Stimulated activated CD8-positive, alpha-beta memory T cell treated with anti-CD3 and anti-CD28 coated beads, Interleukin-2, amount 100 ng/mL, for 1 hour (primary cell): ENCODE results near the gene PLCH2.

ENCODE experiments used
- DNase-seq, 2 donors: peaks; one replicate each; pipeline ENCODE4 v3.0.0-alpha.2; 2020; ENCODE audit warnings: low read depth in 2 of 2

PLCH2 gene

DNA sequence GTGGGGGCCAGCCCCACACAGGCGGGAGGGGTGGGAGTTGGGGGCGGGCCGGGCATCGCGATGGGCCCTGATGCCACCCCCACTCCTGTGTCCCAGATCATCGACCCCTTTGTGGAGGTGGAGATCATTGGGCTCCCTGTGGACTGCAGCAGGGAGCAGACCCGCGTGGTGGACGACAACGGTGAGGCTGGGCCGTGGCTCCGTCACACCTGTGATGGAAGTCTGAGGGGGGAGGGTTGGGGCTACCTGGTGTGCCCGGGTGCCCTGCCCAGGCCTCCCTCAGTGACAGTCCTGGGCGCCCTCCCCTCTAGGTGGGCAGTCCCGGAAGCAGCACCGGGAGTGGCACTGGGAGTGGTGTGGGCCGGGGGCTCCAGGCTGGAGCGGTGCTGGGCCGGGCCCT lies 22.6 kb downstream of the PLCH2 start:
- no peak for DNase-seq

DNA sequence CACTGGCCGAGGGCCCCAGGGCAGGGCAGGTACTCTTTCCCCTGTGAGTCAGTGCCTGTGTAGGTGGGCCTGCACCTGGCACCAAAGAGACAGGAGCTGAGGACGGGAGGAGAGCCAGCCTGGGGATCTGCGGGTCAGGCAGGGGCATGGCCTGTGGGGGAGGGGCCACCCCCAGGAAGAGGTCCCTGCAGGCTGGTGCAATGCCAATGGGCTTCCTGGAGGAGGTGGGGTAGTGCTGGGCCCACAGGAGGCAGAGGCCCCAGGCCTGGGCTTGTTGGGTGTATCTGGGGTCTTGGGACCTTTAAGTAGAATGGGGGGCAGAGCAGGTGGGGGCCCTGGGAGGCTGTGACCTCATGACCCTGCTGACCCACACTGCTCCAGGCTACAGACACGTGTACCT lies 23.2 kb downstream of the PLCH2 start:
- no peak for DNase-seq

DNA sequence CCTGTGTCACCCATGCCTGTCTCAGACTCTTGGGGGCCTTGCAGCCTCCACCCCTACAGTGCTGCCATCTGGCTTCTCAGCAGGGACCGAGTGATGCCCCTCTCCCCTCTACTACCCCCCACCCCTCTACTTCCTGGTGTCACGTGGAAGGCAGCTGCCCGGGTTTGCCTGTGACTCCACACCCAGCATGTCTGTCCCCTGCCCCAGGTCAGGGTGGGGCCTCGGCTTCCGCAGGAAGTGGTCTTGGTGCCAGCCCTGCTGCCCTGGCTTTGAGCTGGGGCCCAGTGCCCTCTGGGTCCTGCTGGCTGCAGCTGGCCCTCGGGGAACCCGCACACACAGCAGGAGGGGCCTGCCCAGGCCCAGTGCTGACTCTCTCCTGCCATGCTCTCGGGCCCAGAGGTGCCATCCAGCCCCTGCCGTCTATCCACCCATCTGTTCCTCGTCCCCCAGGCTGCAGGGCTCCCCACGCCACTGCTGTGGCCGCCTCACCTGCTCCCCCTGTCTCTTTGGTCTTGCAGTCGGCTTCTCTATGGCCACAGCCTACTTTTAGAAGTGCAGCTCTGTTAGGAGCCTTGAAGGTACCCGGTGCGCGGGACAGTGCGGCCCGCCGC lies 24.0 kb downstream of the PLCH2 start:
- DNase-seq, result no peak

DNA sequence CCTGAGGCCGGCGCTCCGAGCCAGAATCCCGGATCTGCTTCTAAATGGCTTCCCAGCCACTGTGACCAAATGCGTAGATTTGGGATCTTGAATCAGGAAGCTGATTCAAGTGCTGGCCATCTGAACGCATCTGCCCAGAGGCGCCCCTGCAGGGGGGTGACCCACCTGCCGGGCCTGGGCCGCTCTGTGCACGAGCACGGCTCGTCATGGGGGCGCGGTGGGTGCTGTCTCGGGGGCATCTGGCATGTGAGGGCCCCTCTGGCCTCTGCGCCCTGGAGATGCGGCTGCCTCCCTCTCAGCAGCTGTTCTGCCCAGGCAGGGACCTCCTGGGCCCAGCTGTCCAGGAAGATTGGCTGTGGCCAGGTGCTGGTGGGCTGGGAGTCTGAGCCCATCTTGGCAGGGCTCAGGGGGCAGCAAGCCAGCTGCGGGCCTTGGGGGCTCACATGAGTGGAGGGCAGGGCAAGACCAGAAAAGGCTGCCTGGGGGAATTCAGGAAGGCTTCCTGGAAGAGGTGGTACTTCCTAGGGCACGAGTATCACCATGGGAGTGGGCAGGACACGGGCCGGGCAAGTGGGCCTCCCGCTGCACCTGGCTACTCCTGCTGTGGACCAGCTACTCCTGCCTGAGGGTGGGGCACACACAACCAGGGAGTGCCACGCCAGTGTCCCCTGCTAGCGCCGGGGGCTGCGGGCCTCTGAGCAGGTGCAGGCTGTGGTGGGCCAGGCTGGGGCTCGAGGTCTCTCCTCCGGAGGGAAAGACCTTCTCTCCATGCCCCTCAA lies 25.1 kb downstream of the PLCH2 start:
- no peak for DNase-seq

DNA sequence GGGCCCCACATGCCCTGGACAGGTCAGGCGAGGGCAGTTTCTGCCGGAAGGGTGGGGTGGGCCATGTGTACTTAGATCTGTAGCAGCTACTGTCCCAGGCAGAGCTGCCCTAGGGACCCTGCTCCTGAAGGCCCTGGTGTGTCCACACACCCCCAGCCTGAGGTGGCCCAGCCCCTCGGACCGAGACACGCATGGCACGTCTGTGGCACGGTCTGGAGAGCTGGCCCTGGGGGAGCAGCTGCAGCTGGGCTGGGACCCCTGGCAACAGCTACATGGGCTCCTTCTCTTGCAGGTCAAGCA lies 25.7 kb downstream of the PLCH2 start:
- no peak for DNase-seq

DNA sequence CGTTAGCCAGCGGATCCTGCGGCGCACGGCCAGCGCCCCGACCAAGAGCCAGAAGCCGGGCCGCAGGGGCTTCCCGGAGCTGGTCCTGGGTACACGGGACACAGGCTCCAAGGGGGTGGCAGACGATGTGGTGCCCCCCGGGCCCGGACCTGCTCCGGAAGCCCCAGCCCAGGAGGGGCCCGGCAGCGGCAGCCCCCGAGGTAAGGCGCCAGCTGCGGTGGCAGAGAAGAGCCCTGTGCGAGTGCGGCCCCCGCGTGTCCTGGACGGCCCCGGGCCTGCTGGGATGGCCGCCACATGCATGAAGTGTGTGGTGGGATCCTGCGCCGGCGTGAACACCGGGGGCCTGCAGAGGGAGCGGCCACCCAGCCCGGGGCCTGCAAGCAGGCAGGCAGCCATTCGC lies 26.1 kb downstream of the PLCH2 start:
- DNase-seq, result no peak

DNA sequence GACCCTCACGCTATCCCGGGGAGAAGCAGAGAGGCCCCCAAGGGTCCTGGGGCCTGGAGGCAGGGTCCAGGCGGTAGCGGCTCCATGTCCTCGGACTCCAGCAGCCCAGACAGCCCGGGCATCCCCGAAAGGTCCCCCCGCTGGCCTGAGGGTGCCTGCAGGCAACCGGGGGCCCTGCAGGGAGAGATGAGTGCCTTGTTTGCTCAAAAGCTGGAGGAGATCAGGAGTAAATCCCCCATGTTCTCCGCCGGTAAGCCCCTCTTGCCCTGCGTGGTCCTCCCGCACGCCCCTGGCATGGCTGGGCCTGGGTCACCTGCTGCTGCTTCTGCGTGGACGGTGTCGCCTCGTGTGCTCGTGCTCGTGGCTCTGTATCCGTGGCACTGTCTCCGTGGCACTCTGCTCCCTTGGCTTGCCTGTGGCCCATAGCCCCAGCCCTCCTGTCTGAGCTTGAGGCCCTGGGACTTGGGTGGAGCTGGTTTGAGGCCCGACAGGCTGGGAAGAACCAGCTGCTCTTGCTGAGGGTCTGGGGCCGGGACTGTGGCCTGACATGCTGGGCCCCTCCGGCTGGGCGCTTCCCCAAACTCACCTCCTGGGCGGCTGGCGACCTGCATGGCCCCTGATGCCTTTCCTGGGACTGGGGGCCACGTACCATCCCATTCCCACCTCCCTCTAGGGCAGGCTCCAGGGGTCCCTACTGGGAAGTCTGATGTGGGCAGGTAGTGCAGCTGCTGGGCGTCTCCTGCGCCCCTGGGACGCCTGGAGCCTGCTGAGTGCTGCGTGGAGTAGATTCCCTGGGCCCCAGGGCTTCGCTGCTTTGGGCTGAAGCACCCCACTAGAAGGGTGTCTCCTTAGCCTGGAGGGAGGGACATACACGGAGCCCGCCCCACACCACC lies 26.8 kb downstream of the PLCH2 start:
- DNase-seq, result no peak

DNA sequence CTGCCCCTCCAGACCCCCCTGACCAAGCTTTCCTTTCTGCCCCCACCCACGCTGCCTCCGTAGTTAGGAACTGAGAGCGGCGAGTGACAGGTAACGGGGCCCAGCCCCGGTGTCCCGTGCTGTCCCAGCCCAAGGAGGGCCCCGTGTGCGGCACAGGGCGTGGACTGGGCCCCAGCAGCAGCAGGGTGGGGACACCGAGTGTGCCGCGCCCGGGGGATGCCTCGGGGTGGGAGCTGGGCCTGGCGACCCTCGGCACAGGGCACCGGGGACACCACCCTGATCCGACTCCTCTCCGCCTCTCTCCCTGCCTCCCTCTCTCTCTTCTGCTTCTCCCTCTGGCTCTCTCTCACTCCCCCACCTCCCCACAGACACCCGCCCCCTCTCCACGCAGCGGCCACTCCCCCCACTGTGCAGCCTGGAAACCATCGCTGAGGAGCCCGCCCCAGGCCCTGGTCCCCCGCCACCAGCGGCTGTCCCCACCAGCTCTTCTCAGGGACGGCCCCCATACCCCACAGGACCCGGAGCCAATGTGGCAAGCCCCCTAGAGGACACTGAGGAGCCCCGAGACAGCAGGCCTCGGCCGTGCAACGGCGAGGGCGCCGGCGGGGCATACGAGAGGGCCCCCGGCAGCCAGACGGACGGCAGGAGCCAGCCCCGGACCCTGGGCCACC lies 27.6 kb downstream of the PLCH2 start:
- DNase-seq, result no peak

DNA sequence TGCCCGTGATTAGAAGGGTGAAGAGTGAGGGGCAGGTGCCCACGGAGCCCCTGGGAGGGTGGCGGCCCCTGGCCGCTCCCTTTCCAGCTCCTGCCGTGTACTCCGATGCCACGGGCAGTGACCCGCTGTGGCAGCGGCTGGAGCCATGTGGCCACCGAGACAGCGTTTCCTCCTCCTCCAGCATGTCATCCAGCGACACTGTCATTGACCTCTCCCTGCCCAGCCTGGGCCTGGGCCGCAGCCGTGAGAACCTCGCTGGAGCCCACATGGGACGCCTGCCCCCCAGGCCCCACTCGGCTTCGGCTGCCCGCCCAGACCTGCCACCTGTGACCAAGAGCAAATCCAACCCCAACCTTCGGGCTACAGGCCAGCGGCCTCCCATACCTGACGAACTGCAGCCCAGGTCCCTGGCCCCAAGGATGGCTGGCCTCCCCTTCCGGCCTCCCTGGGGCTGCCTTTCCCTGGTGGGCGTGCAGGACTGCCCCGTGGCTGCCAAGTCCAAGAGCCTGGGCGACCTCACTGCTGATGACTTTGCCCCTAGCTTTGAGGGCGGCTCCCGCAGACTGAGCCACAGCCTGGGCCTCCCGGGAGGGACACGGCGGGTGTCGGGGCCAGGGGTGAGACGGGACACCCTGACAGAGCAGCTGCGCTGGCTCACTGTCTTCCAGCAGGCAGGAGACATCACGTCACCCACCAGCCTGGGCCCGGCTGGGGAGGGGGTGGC lies 28.3 kb downstream of the PLCH2 start:
- no peak for DNase-seq

DNA sequence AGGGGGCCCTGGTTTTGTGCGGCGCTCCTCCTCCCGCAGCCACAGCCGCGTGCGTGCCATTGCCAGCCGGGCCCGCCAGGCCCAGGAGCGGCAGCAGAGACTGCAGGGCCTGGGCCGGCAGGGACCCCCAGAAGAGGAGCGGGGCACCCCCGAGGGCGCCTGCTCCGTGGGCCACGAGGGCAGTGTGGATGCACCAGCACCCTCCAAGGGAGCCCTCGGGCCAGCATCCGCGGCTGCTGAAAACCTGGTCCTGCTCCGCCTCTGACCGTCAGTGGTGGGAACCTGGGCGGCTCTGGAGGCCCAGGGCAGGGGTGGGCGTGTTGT lies 28.8 kb downstream of the PLCH2 start:
- DNase-seq, result no peak

DNA sequence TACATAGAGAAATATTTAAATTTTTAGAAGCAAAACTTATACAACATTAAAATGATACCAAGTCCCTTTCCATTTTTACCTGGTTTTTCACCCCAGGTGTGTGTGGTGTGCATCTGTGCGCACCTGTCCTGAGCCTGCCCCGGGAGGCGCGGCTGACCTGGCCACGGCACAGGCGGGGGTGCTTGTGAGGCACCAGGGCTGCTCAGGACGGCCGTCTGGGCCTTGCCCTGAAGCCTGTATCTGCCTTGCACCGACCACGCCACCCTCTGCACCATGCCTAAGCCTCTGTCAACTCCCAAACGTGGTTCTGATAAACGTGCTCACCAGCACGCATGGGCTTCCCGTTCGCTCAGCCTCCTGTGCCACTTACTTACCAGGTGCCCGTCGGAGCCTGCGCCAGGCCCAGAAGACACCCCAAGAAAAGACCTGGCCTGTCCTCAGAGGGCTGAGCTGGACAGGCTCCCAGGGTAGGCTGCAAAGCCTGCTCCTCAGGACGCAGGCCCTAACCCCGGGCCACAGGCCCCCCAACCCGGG lies 29.4 kb downstream of the PLCH2 start:
- DNase-seq, result no peak

DNA sequence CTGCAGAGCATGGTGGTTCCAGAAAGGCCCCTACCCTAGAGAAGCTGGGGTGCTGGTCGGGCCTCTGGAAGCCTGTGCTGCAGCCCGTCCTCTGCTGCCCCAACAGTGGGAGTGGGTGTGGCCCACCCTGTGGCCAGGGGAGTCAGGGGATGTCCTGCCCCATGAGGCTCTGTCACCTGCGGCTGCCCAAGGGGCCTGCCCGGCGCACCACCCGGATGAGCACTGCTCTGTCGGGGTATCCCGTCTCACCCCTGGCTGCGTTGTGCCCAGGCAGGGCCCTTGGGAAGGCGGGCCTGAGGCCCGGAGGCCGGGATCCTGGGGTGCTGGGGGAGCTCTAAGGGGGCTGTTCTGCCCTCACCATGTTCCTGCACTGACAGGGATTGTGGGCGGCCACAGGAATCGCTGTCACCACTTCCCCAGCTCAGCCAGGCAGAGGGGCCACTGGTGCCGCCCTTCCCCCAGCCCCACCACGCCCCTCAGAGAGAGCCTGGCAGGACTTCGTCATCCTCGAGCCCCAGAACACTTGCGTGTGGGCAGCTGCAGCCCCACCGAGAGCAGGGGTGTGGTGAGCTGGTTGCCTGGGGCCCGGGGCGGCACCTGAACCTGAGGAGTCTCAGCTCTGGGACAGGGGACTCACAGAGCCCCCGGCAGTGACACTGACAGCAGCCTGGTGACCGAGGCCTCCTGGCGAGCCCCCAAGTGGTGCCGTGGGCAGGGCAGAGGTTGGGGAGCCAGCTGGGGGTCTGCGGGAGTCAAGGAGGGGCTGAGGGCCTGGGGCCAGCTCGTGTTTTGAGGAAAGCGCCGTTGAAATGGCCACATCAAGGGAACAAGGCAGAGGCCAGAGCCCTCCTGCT lies 30.1 kb downstream of the PLCH2 start:
- no peak for DNase-seq

DNA sequence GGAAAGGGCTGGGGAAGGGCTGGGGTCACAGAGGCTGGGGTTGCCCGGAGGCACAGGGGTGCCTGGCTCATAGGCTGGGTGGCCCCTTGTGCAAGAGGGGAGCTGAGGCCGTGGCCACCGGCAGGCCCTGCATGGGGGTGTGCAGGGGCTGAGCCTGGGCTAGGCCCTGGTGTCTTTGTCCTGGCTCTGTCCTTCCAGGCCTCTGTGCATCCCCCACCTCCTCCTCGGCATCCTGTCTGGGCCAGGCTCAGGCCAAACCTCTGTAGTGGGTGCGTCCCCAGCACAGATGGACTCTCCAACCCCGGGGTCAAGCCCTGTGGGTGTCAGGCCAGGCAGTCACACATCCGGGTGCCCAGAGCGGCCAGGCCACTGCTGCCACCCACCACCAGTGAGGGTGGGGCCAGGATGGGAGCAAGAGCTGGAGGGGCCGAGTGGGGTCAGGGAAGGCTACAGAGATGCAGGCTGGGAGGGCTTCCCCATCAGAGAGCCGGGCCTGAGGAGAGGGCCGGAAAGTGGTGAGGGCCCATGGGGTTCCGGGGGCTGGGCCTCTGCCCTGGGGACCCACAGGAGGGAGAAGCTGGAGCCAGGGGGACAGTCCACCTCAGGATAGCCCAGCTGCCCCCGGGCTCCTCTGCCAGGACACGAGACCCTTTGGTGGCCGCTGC lies 30.9 kb downstream of the PLCH2 start:
- DNase-seq, result no peak

DNA sequence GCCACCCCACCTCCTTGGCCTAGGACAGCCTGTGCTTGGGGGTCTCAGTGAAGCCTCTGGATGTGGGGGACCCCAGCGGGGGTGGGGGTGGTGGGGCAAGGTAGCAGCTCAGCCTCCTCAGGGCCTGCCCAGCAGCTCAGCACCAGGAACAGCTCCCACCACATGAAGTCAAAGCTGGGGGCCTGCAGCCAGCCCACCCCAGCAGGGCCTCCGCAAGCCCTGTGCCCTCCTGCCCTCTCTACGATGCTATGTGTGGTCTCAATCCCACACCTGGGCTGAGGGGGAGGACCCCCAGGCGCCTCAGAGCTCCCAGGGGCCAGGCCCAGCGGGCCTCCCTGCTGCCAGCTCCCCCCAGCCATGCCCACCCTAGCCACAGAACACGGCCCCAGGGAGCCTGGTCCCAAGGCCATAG lies 31.7 kb downstream of the PLCH2 start:
- DNase-seq, result no peak

DNA sequence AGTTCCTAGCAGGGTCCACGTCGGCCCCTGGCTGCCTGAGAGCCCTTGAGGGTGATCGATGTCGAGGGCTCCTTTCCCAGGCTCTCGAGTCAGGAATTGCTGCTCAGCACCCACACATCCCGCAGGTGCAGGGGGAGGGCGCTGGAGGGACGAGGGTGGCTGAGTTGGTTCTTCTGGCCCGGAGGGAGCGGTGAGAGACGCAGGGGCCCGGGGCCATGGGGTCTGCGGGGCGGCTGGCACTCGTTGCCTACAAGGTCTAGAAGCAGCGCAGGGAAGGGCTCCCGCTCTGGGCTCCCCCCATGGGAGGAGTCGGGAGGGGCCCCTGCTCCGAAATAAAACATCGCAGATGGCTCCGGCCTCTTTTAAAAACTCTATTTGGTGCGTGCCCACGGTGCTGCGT lies 32.1 kb downstream of the PLCH2 start:
- no peak for DNase-seq

DNA sequence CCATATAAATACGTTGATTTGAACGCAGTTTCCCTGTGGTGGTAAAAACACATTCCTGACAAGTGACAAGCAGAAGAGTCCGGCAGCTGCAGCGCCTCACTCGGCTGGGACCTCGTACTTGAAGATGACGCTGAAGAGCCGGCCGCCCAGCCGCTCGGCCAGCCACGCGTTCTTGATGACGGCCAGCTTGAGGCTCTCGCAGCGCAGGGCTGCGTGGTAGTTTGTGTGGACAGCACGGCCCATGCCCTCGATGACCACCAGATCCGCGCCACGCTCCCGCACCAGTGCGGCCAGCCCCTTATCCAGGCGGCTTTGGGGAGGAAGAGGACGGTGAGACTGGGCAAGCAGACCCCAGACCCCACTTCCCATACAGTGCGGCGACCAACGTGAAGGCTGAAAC lies 32.7 kb downstream of the PLCH2 start:
- DNase-seq, result no peak

DNA sequence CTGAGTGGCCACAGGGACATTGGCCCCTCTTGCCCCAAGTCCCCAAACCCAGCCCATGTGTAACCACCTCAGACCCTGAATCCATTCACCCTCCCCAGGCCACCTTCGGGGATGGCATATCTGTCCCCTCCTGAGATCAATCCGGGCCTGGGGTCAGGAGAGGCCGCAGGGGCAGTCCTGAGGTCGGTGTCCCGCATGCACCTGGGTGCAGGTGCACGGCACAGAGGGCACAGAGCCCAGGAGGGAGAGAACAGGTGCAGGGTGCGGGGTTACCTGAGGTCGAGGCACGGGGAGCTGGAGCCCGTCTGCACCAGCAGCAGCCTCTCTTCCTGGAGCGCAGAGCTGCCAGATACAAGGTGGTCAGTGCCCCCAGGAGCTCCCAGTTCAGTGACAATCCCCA lies 33.5 kb downstream of the PLCH2 start:
- DNase-seq, result no peak

DNA sequence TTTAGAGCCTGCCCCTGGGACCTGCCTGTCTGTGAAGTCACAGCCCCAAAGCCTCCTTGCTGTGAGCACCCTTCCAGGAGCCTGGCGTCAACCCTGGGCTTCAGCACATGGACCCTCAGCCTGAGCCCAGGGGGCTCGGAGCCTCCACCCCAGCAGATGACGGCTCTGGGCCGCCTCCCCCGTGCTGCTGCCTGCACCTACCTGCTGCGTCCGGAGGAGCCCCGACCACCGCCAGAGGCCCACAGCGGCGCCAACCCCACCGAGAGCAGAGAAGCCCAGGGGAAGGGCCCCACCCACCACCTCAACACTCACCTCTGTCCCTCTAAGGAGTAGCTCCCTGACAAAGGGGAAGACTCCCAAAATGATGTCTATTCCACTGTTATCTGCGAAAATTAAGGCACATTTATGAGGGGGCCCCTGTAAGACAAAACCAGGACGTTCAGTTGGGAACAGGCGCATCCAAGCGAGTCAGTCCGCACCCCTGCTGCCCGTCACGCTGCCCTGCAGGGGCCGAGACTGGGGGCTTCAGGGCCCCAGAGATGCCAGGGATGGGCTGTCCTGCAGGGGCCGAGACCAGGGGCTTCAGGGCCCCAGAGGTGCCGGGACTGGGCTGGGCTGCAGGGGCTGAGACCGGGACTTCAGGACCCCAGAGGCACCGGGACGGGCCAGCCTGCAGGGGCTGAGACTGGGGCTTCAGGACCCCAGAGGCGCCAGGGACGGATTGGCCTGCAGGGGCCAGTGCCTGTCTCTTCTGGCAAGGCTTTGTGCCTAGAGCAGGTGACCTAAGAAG lies 34.5 kb downstream of the PLCH2 start:
- DNase-seq, result no peak

DNA sequence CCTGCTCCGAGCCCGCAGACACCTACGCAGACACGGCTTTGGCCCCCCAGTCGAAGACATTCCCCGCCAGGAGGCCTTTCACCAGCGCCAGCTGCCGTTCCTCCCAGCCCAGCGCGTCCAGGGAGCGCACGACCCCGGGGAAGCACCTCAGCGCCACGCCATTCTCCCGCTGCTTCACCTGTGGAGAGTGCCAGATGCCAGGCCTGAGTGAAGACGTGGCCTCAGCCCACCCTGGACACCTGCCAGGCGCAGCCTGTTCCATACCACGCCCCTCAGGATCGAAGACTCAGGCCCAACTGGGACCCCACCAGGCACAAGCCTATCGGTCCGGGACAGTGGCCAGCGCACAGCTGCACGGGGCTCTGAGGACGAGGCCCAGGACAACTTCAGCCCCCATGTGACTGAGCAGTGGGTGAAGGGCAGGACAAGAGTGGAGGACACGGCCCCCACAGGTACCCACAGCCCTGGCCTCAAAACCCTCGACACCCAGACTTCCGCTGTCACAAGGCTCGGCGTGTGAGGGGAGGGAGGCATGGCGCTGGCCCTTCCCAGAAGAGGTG lies 36.9 kb downstream of the PLCH2 start:
- DNase-seq, result no peak
